Upper lobe of left lung (tissue), 6 donors: ENCODE data around the gene NAV2. TPM values are rescaled to one million over a fixed set of nuclear protein-coding genes. Genes with fewer than 3 reads are reported as not detected.

Experiments used
- ATAC-seq, 2 donors: fragments of 200-7000 bp; cut with Tn5 transposase; one replicate each; pipeline ENCODE4 v1.9.1; 2022; ENCODE audit warnings: mild to moderate bottlenecking in 2 of 2, moderate library complexity in 2 of 2; ENCODE audit not compliant: low FRiP score in 2 of 2
- DNase-seq, 2 donors: peaks; one replicate each; pipeline ENCODE4 v3.0.0-alpha.2; 2019 to 2020
- H3K27ac ChIP-seq, 4 donors: fragments of 200-600 bp; sonication (generic); one replicate each; pipeline ENCODE4 v1.5.1; 2016 to 2019
- H3K27me3 ChIP-seq, 4 donors: fragments of 200-600 bp; sonication (generic); one replicate each; pipeline ENCODE4 v1.5.1; 2017 to 2019
- H3K36me3 ChIP-seq, 4 donors: fragments of 200-600 bp; sonication (generic); one replicate each; pipeline ENCODE4 v1.5.1; 2016 to 2019
- H3K4me1 ChIP-seq, 4 donors: fragments of 200-600 bp; sonication (generic); one replicate each; pipeline ENCODE4 v1.5.1; 2018 to 2019
- H3K4me3 ChIP-seq, 4 donors: fragments of 200-600 bp; sonication (generic); one replicate each; pipeline ENCODE4 v1.5.1; 2017 to 2019; ENCODE audit warnings: mild to moderate bottlenecking in 2 of 4, moderate library complexity in 1 of 4
- H3K9me3 ChIP-seq, 4 donors: fragments of 200-600 bp; sonication (generic); one replicate each; pipeline ENCODE4 v1.5.1; 2018 to 2019
- CTCF ChIP-seq, 6 experiments: fragments of 450-650 bp in 4 of 6; fragments of 200-600 bp in 2 of 6; sonication (generic) in 2 of 6; IDR thresholded peaks; one replicate each; pipeline ENCODE4 v1.5.1; 2016 to 2019; ENCODE audit warnings: antibody characterized with exemption in 6 of 6
- EP300 ChIP-seq, 4 donors: sonication (generic); formaldehyde crosslinking; IDR thresholded peaks; one replicate each; pipeline ENCODE4 v1.5.1; 2017; ENCODE audit warnings: antibody characterized with exemption in 4 of 4, control low read depth in 2 of 4
- POLR2A ChIP-seq, 4 donors: fragments of 450-650 bp; IDR thresholded peaks; one replicate each; pipeline ENCODE4 v1.5.1; 2016 to 2017; ENCODE audit warnings: antibody characterized with exemption in 4 of 4, mild to moderate bottlenecking in 2 of 4
- POLR2AphosphoS5 ChIP-seq, 2 donors: sonication (generic); formaldehyde crosslinking; IDR thresholded peaks; one replicate each; pipeline ENCODE4 v1.5.1; 2017; ENCODE audit warnings: antibody characterized with exemption in 2 of 2
- WGBS, 2 donors: methylation state at CpG; one replicate each; pipeline ENCODE4 v1.1.5; 2017 to 2018; 5-methylcytosine and 5-hydroxymethylcytosine counted together
- total RNA-seq, 6 donors: library from RNA; depleted of rRNA in 4 of 6; stranded (reverse); fragments of >200 nt in 4 of 6; gene quantifications; one replicate each; pipeline versions ENCODE4 v1.1.0 to v1.2.1, GENCODE V29; 2016 to 2021
- donor health status: DM: no; HTN: no; CAD: no; lungs with moderate emphysema.
- donor health status: DM: no; HTN: yes; CAD: no; lungs with severe emphysema.

NAV2 gene
- total RNA-seq, 6 donors from 2014 or later, result 40.5 to 61.4 (median 52.3) TPM

- H3K4me3 ChIP-seq, result no peak overlapping the region
- peak in 1 of 2 donors; percentile 42 for ATAC-seq
- WGBS, 2 donors, result 58 to 93% methylated on average over 1 of the region's 1 CpG
- no peak for DNase-seq
- H3K4me1 ChIP-seq, result peaks cover 0 to 7% (median 3%) of the 10 kb centered on the region in 4 donors
- no peaks in the 10 kb centered on the region for H3K9me3 ChIP-seq
- no peaks in the 10 kb centered on the region for H3K27me3 ChIP-seq
- H3K27ac ChIP-seq, result peak overlapping the region; percentile 2 to 72 (median 50)
- peaks cover 0 to 44% (median 7%) of the 10 kb centered on the region in 4 donors for H3K36me3 ChIP-seq
- TF ChIP-seq EP300 (IDR thresholded peaks at IDR 0.05), result no peak
- no peak for TF ChIP-seq POLR2A (IDR thresholded peaks at IDR 0.05)
- no peak for TF ChIP-seq POLR2AphosphoS5 (IDR thresholded peaks at IDR 0.05)
- no peak for TF ChIP-seq CTCF (IDR thresholded peaks at IDR 0.05)
Measured at GRCh38 chr11:20111871-20112270, 399.2 kb downstream of the NAV2 start.

DNA sequence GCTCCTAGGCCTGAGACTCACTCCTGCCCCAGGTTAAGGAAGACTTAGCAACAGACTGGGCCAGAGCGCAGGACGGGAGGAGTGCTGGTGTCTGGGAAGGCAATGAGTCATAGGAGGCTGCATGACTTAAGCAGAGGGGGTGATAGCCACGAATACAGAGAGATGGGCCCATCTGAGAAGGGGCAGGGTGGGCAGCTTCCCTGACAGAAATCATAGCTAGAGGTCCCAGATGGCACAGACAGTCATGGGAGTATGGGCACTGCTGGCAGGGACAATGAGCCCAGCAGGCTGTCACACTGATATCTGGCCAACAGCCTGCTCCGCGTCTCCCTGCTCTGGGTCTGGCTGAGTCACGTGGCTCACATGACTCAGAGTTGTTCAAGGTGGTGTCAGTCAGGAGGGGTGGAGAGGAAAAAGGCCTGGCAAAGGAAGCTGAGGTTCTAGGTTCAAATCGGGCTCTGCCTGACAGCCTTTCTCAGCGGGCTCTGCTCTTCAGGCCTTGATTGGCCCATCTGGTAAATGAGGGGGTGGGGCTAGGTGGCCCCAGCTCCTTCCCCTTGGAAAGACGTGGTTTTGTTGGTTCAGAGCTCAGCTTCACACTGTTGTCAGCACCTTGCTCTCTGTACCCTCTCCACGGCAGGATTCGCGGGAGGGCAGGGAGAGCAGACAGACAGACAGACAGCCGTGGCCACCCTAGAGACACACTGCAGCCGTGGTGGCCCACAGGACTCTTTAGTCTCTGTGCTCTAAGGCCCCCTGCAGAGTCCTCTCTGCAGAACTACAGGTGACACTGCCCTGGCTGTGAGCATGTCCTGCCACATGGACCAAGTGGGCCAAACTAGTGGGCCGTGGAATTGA, 399.9 kb downstream of the NAV2 start:
- Histone ChIP-seq H3K4me1 (peaks cover 0 to 7% (median 3%) of the 10 kb centered on the region in 4 donors), H3K36me3 (peaks cover 2 to 46% (median 7%) of the 10 kb centered on the region in 4 donors), H3K27ac (peak overlapping the region; percentile 2 to 72 (median 50)), H3K4me3 (no peak overlapping the region), H3K27me3 (no peaks in the 10 kb centered on the region), H3K9me3 (no peaks in the 10 kb centered on the region)
- DNase-seq (peak in 1 of 2 donors; percentile 64), ATAC-seq (peak; percentile 78 to 95)
- TF ChIP-seq EP300 (IDR thresholded peaks at IDR 0.05) (no peak), POLR2AphosphoS5 (IDR thresholded peaks at IDR 0.05) (peak in 1 of 2 donors; percentile 18)
- WGBS, 2 donors, result 69 to 80% methylated on average over 8 to 15 of the region's 15 CpGs

- no peak for DNase-seq
- Histone ChIP-seq H3K4me3 (no peak overlapping the region), H3K9me3 (no peaks in the 10 kb centered on the region), H3K36me3 (peaks cover 3 to 46% (median 8%) of the 10 kb centered on the region in 4 donors), H3K4me1 (peaks cover 0 to 7% (median 3%) of the 10 kb centered on the region in 4 donors), H3K27ac (peak overlapping the region in 2 of 4 donors; percentile 27 to 72), H3K27me3 (no peaks in the 10 kb centered on the region)
- WGBS, 2 donors, result 40 to 49% methylated on average over 5 of the region's 5 CpGs
- no peak for ATAC-seq
- TF ChIP-seq CTCF (IDR thresholded peaks at IDR 0.05) (no peak), POLR2A (IDR thresholded peaks at IDR 0.05) (no peak), EP300 (IDR thresholded peaks at IDR 0.05) (no peak)
Measured at GRCh38 chr11:20113149-20113438, 400.5 kb downstream of the NAV2 start.

- no peak for TF ChIP-seq POLR2AphosphoS5 (IDR thresholded peaks at IDR 0.05)
- no peak for TF ChIP-seq CTCF (IDR thresholded peaks at IDR 0.05)
- no peak for TF ChIP-seq POLR2A (IDR thresholded peaks at IDR 0.05)
- no peak for TF ChIP-seq EP300 (IDR thresholded peaks at IDR 0.05)
- no peak for ATAC-seq
- Histone ChIP-seq H3K4me1 (peaks cover 0 to 7% (median 3%) of the 10 kb centered on the region in 4 donors), H3K27me3 (no peaks in the 10 kb centered on the region), H3K36me3 (peaks cover 7 to 46% (median 15%) of the 10 kb centered on the region in 4 donors), H3K27ac (no peak overlapping the region), H3K9me3 (no peaks in the 10 kb centered on the region), H3K4me3 (no peak overlapping the region)
- 97 to 98% methylated on average over 6 to 10 of the region's 10 CpGs for WGBS, 2 donors
- no peak for DNase-seq
Measured at GRCh38 chr11:20114588-20114987, 402.0 kb downstream of the NAV2 start.

DNA sequence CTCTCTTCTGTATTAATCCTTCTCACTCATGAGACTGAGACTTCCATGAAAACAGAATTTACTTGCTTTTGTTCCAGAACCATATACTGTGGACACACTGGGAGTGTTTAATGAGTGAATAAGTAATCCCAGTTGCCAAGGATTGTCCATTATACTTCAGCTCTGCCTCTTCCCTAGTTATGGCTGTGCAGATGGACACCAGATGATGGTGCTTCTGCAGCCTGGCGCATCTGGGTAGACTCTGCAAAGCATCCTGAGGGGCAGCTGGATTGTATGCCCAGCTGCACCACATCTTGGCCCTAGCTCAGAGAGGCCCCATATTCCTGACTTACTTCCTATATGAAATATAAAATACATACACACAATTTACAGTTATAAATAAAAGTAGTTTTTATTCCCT, 404.2 kb downstream of the NAV2 start:
- Histone ChIP-seq H3K4me1 (peaks cover 0 to 6% (median 2%) of the 10 kb centered on the region in 4 donors), H3K27me3 (no peaks in the 10 kb centered on the region), H3K9me3 (no peaks in the 10 kb centered on the region), H3K4me3 (no peak overlapping the region), H3K36me3 (peaks cover 7 to 39% (median 15%) of the 10 kb centered on the region in 4 donors), H3K27ac (no peak overlapping the region)
- DNase-seq (no peak), ATAC-seq (no peak)
- WGBS, 2 donors, result 0 to 54% methylated on average over 1 of the region's 1 CpG
- TF ChIP-seq CTCF (IDR thresholded peaks at IDR 0.05) (no peak), POLR2AphosphoS5 (IDR thresholded peaks at IDR 0.05) (no peak), EP300 (IDR thresholded peaks at IDR 0.05) (no peak), POLR2A (IDR thresholded peaks at IDR 0.05) (no peak)
